NCI-H146 treated with DMSO at 0.1 percent for 48 hours (cell line): Measurements from ENCODE around the gene AKAP6.
A peak's percentile ranks its signal among the peaks of the same experiment; 100 is the strongest.

Source experiments
- DNase-seq: peaks from one replicate; lab custom pipeline; 2025; ENCODE audit not compliant: unreplicated experiment; lab: John Stamatoyannopoulos, UW

AKAP6 gene

GRCh38 chr14:32332415-32333316 lies 3.6 kb downstream of the AKAP6 start:
- peak; percentile 11 for DNase-seq

DNA sequence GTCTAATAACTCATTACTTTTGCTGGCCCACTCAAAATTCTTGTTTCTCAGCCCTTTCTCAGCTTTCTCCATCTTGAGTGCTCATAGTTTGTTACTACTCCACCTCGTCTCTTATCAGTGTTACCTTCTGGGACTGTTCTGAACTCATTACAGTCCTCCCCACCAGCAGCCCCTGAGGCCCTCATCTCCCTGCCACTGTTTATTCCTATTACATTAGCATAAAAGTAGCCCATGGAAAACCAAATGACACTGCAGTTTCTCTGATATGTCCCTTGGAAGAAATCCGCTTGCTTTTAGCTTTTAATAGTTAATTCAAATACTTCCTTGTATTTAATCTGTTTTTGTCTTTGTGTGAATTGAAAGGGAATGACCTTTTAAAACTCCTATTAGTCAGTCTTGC lies 7.6 kb downstream of the AKAP6 start:
- DNase-seq, result no peak

- DNase-seq, result no peak
Measured at GRCh38 chr14:32337759-32338158, 8.7 kb downstream of the AKAP6 start.

DNA sequence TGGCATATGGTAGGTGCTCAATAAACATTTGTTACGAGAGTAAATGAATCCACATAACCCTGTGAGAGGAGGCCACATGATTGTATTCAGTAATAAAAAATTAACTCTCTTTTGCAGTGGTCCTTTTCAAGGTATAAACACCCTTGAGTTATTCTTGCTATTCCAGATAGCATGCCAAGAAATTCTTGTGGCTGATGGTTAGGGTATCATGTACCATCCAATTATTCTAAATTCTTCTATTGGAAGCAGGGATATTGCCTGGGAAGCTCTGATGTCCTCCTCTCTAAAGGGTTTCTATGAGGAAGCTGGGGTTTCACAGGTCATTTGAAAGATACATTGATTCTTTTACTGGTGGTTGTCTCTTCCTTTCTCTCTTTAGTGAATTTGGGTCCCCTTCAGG lies 10.1 kb downstream of the AKAP6 start:
- no peak for DNase-seq

DNA sequence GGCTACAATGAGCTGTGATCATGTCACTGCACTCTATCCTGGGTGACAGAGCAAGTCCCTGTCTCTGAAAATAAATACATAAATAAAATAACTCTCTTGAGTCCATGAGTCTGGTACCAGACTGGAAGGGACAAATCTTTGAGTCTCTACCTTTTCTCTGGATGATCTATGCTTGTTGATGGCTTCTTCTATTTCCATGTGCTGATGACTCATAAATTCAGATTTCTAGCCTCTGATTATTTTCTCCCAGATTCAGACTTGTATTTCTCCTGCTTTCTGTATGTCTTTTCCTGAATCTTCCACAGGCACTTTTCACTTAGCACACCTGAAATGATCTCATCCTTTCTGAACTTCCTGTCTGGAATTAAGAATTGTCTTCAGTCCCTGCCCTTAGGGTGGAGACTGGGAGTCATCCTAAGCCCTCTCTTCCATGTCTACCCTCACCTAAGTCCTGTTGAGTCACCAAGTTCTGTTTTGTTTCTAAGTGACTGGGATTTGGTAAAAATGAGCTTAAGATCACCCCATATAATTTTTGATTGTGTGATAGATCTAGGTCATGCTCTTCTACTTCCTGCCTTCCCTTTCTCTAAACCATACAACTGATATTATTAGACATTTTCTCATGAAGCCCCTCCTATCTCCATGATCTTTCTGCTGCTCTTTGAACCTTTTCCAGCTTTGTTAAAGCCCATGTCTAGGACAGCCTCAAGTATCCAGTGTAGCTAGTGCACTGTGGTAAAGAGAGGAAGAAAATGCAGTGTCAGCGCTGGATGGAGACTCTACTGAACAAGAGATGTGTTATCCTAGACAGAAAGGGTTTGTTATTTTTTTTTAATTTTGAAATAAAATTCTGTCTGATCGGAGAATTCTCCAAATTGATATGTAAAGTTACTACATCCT lies 13.1 kb downstream of the AKAP6 start:
- no peak for DNase-seq

DNA sequence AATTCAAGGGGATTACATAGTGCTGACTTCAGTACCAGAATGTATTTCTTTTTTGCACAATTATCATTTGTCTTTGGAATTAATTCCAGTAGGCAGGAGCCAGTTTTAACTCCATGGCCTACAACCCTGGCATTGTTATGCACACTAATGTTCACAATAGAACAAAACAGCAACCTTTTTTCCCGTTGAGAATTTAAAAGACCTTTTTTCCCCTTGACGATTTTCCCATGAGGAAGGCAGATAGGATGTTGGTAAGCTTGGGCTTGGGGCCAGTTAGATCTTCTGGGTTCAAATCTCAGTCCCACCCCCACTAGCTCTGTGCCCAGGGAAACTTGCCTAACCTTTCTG lies 13.7 kb downstream of the AKAP6 start:
- DNase-seq, result no peak

GRCh38 chr14:32343926-32344430 lies 14.9 kb downstream of the AKAP6 start:
- no peak for DNase-seq

GRCh38 chr14:32345311-32345791 lies 16.3 kb downstream of the AKAP6 start:
- DNase-seq, result no peak

GRCh38 chr14:32349322-32349721 lies 20.2 kb downstream of the AKAP6 start:
- DNase-seq, result no peak

GRCh38 chr14:32350020-32350419 lies 20.9 kb downstream of the AKAP6 start:
- no peak for DNase-seq

DNA sequence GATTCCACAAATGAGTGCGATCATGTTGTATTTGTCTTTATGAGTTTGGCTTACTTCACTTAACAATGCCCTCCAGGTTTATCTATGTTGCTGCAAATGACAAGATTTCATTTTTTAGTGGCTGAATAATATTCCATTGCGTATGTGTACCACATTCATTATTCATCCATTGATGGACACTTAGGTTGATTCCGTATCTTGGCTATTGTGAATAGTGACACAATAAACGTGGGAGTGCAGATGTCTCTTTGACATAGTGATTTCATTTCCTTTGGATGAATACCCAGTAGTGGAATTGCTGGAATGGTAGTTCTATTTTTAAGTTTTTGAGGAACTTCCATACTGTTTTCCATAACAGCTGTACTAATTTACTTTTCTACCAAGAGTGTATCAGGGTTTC lies 23.5 kb downstream of the AKAP6 start:
- no peak for DNase-seq

GRCh38 chr14:32354716-32355115 lies 25.6 kb downstream of the AKAP6 start:
- no peak for DNase-seq

DNA sequence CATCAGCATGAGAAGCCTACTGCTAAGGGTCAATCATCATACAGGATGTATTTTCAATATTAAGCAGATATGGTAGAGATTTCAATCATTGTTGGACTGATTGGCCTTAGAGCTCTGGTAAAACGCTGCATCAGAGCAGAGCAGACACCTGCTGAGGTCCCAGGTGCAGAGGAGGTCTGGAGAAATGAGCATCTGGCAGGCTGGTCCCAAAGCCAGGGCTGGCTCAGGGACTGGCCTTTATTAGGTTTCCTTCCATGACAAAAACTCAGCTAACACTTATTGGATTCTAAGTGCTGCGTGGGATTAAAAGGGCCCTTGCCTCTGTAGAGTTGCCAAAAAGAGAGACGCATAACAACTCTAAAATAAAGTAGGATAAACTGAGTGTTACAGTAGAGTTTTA lies 29.7 kb downstream of the AKAP6 start:
- DNase-seq, result no peak

- no peak for DNase-seq
Measured at GRCh38 chr14:32361674-32362073, 32.6 kb downstream of the AKAP6 start.

- no peak for DNase-seq
Measured at GRCh38 chr14:32363761-32364160, 34.7 kb downstream of the AKAP6 start.

DNA sequence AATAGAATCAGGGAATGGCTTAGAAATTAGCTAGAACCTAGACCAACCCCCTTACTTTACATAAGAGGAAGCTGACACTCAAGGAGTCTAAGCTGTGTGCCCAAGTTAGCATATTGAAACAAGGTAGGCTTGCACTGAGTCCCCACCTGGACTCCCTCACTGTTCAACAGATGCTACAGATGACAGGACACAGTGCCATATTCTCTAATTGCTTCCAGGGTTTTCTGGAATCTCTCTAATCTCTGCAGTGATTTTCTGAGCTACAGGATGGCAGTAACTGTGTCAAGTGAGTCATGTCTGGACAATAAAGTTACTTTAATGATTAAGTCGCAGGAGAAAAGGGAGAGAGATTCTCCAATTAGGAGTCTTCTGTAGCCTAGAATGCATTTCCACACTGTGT lies 35.8 kb downstream of the AKAP6 start:
- no peak for DNase-seq

DNA sequence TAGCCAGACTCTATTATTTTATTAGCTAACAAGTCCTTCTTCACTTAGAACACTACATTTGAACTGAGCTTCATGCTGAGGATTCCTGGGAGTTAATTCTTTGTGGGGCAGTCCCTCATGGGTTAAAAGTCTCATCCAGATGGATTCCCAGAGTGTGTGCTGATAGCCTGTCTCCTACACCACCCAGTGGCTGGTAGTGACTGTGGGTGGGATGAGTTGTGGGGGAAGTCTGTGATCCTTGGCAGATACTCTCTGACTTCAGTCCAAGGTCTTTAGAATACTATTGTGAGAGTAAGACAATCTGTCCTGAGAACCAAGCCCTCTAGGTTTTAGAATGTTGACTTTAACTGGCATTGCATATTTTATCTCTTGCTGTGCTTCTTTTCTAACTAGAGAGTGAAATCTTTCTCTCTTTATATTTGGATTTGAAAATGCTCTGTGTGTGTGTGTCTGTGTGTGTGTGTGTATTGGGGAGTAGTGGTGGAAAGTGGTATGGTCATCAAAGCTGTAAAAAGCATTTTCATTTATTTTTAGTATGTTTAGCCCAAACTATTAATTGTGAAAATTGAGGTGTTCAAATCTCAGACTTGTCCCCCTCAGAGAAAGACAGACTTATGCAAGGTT lies 37.3 kb downstream of the AKAP6 start:
- DNase-seq, result no peak

DNA sequence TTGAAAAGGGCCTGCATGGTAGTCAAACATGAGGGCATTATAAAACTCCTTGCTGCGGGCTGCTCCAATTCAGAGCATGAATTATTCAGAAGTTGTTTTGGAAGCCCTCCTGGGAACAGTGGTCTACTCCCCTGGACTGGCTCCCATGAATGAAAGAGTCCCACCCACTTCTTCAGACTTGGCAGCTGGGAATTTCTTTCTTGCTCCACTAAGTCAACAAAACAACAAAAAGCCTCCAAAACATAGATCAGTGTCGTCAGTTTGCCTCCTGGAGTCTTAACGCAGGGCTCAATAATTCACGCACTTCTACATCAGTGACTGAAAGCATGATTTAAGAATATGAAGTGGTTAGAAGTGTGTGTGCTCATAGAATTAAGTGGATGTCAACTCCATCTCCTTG lies 37.9 kb downstream of the AKAP6 start:
- no peak for DNase-seq

DNA sequence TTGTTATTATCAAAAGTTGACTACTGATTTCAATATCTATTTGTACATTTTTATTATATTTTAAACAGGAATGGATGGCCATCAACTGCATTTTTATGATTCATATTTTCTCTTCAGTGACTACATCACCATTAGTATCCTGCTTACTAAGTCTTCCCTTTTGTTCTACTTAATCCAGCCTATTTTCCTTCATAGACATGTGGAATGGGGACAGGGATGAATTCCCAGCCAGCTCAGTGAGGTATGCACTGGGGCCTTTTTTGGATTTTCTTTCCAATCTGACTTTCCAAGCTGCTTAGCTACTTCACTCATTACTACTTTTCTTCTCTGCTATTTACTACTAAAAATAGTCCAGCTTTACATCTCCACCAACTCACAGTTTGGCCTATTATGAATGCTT lies 38.4 kb downstream of the AKAP6 start:
- no peak for DNase-seq

GRCh38 chr14:32368107-32368506 lies 39.0 kb downstream of the AKAP6 start:
- no peak for DNase-seq

- no peak for DNase-seq
Measured at GRCh38 chr14:32370714-32371113, 41.6 kb downstream of the AKAP6 start.
